HUES48 (cell line): Measurements from ENCODE around the gene NPC2.

ENCODE experiments used
- H3K27ac ChIP-seq: one replicate; pipeline ENCODE4 v1.7.0; 2013; ENCODE audit warnings: low read depth, low read length, inconsistent platforms
- H3K27me3 ChIP-seq: 2 replicates; pipeline ENCODE4 v1.6.1; 2013; ENCODE audit warnings: mild to moderate bottlenecking, low read length; ENCODE audit not compliant: control insufficient read depth, insufficient read depth
- H3K36me3 ChIP-seq: 2 replicates; pipeline ENCODE4 v1.6.1; 2013; ENCODE audit warnings: low read length; ENCODE audit not compliant: control insufficient read depth, insufficient read depth
- H3K4me1 ChIP-seq: 2 replicates; pipeline ENCODE4 v1.6.1; 2013; ENCODE audit warnings: mild to moderate bottlenecking, low read length; ENCODE audit not compliant: control insufficient read depth, insufficient read depth
- H3K4me3 ChIP-seq: 2 replicates; pipeline ENCODE4 v1.5.1; 2013; ENCODE audit warnings: mild to moderate bottlenecking, low read depth, low read length
- H3K9ac ChIP-seq: 2 replicates; pipeline ENCODE4 v1.6.1; 2013; ENCODE audit warnings: mild to moderate bottlenecking, low read depth, low read length, moderate library complexity
- H3K9me3 ChIP-seq: 2 replicates; pipeline ENCODE4 v1.6.1; 2013; ENCODE audit warnings: low read length; ENCODE audit not compliant: control insufficient read depth, insufficient read depth

Gene NPC2

DNA sequence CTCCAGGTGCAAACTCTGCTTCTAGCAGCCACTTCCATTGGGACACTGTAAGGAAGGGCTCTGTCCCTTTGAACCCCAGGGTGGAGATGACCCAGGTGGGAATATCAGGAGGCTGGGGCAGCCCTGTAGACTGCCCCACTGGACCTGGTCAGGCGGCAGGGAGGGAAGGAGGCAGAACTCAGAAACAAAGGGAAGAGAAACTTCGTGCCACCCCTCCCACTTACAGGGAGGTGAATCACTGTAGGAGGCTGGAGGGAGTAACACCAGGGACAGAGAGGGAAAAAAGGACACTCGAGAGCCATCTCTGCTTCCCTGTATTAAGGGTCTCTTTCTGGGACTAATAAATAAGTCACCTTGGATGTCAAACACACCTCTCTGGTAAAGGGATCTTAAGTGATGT lies 37.9 kb upstream of the NPC2 start:
- Histone ChIP-seq H3K27me3 (no peaks in the 10 kb centered on the region), H3K36me3 (no peaks in the 10 kb centered on the region), H3K27ac (no peak overlapping the region), H3K4me1 (no peaks in the 10 kb centered on the region), H3K9me3 (no peaks in the 10 kb centered on the region), H3K4me3 (no peak overlapping the region), H3K9ac (no peak overlapping the region)

DNA sequence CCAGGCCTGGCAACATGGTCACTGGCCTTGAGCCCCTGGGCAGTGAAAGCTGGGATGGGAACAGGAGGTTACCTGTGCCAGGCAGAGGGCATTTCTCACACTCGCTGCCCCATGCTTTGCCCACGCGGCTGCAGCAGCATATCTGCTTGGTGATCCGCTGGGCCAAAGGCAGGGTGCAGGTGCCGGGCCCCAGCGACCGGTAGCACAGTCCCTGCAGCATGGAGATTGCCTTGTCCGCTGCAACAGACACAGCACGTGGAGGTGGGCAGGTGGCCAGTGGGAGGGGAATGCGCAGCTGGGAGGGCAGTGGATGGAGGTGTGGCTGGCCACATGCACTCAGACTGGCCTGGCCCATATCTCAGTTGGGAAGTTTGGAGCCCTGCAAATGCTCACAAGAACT lies 35.8 kb upstream of the NPC2 start:
- no peak overlapping the region for H3K9ac ChIP-seq
- no peaks in the 10 kb centered on the region for H3K36me3 ChIP-seq
- H3K27ac ChIP-seq: no peak overlapping the region
- no peaks in the 10 kb centered on the region for H3K9me3 ChIP-seq
- H3K4me3 ChIP-seq: no peak overlapping the region
- H3K4me1 ChIP-seq: no peaks in the 10 kb centered on the region
- no peaks in the 10 kb centered on the region for H3K27me3 ChIP-seq

DNA sequence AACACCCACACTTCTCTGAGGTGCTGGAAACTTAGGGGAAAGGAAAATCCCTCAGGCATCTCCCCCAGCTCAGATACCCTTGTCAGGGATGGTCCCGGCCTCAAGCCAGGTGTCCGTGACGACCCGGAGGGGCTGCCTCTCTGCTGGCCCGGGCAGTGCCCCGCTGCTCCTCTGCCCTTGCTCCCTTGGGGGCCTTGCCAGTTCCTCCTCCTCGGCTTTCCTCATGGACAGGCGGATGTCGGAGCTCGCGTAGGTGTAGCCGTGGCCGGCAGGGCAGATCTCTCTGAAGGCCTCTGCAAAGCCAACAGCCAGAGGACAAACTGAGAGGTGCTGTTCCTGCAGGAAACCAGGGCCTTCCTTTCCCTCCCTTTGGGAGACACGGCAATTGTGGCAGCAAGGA lies 35.3 kb upstream of the NPC2 start:
- H3K9ac ChIP-seq: no peak overlapping the region
- H3K36me3 ChIP-seq: no peaks in the 10 kb centered on the region
- no peaks in the 10 kb centered on the region for H3K9me3 ChIP-seq
- no peaks in the 10 kb centered on the region for H3K4me1 ChIP-seq
- no peak overlapping the region for H3K27ac ChIP-seq
- H3K27me3 ChIP-seq: no peaks in the 10 kb centered on the region
- H3K4me3 ChIP-seq: no peak overlapping the region

DNA sequence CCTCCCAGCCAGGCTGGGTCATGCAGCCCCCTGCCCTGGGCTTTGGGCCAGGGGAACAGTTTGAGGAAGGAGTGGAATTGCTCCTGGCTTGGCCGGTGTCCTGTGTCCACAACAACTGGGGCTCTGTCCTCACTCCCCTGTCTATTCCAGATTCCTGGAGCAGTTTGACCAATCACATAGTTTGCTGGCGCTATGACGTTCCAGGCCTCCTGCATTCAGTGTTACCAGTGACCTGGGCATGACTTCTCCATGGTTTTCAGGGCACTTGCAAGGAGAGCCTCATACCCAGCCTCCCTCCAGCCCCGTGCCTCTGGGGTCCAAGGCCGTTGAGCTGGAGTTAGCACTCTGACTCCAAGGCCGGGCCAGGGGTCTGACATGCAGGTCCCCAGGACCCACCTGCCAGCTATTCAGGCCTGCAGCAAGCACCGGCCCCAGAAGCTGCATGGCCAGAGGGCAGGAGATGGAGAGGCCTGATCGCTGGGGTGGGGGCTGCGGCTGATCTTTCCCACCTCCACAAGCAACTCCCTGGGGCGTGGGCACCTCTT lies 34.7 kb upstream of the NPC2 start:
- no peak overlapping the region for H3K9ac ChIP-seq
- H3K27me3 ChIP-seq: no peaks in the 10 kb centered on the region
- no peaks in the 10 kb centered on the region for H3K36me3 ChIP-seq
- H3K9me3 ChIP-seq: no peaks in the 10 kb centered on the region
- H3K4me3 ChIP-seq: no peak overlapping the region
- no peak overlapping the region for H3K27ac ChIP-seq
- no peaks in the 10 kb centered on the region for H3K4me1 ChIP-seq

DNA sequence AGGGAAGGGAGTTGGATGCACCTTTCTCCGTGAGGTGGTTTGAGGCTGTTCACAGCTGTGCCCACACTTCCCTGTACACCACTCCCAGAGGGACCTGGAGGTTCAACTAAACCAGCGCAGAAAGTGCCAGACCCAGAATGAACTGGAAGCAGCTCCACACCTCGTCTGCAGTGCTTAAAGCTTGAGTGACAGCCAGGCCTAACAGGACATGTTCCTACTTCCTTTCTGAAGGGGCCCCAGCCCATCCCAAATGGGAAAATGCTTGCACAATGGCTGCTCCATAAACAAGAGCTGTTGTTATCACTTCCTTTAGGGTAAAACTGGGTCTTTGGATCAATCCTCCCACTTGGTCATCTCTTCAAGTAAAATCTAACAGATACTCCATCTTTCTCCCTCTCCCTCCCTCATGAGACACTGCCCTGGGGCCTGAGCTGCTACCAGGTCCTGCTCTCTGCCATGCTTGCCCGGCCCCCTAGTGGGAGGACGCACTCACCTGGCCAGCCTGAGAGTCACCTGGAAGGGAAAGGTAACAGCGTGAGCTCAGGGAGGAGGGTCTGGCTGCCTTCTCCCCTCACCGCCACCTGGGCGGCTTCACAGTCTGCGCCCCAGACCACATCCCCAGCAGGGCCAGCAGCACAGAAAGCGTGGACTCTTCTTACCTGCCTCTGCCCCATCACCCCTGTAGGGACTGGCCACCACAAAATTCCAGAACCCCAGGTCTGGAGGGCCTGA lies 33.9 kb upstream of the NPC2 start:
- Histone ChIP-seq H3K4me3 (no peak overlapping the region), H3K27ac (no peak overlapping the region), H3K27me3 (no peaks in the 10 kb centered on the region), H3K9ac (no peak overlapping the region), H3K9me3 (no peaks in the 10 kb centered on the region), H3K36me3 (no peaks in the 10 kb centered on the region), H3K4me1 (no peaks in the 10 kb centered on the region)

DNA sequence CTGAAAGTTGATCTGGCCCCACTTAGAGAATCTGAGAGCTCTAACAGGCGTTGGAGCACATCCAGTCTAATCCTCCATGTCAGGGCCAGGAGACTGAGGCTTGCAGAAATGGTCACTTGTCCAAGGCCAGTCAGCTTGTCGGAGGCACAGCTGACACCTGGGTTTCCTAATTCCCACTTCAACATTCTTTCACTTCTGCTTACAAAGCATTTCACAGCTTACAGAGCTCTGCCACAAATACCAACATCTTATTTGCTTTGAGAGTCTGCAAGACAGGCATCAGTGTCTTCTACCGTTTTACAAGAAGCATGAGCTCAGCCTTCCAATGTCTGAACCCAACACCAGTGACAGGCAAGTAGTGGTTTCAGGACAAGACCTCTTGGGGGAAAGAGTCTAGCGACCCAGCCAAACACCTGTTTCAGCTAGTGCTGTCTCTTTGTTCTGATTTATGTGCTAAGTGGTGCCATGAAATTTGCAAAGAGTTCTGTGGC lies 32.3 kb upstream of the NPC2 start:
- H3K9ac ChIP-seq: no peak overlapping the region
- H3K4me1 ChIP-seq: no peaks in the 10 kb centered on the region
- no peaks in the 10 kb centered on the region for H3K27me3 ChIP-seq
- no peaks in the 10 kb centered on the region for H3K36me3 ChIP-seq
- no peak overlapping the region for H3K4me3 ChIP-seq
- H3K27ac ChIP-seq: no peak overlapping the region
- no peaks in the 10 kb centered on the region for H3K9me3 ChIP-seq

DNA sequence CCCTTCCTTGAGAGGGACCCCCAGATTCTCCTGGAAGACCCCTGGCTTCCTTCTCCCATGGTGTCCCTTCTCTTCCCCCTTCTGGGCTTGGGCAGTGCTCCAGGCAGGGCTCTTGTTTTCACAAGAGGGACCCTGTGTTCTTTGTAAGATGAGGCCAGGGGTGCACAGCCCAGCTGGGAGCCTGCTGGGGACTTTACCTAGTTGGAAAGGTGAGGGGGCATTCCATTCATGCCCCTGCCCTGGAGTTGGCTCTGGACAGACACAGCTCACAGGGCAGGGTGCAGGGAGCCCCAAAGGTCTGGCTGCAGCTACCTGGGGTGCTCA lies 31.7 kb upstream of the NPC2 start:
- Histone ChIP-seq H3K27me3 (no peaks in the 10 kb centered on the region), H3K4me3 (no peak overlapping the region), H3K4me1 (no peaks in the 10 kb centered on the region), H3K9me3 (no peaks in the 10 kb centered on the region), H3K27ac (no peak overlapping the region), H3K9ac (no peak overlapping the region), H3K36me3 (no peaks in the 10 kb centered on the region)

DNA sequence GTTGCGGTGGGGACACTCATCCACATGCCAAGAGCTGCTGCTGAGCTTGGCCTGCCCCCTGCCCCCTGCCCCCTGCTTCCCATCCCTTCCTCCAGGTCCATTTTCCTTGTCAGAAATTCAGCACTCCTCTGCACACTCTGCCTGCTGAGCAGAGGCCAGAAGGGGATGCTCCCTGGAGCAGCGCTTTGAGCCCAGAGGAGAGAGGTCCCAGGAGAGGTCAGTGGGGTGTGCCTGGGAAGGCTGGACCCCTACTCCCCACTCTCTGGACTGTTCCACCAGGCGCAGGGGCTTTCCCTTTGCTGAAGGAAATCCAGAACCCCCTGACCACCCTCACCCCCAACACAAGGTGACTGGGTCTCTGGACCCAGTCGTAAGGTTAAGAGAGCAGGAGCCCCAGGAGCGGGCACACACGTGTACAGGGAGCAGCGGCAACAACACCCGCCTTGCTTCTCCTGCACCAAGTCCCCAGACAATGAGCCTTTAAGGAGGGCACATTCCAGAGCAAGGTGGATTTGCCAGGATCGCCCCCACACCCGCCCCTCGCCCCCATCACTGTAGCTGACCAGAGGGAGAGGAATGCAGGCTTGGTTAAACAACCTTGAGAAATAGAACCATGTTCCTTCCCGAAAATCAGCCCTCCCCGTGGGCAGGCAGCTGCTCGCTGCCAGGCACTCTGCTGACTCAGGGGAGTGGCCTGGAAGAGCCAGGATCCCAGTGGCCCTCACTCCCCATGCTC lies 31.1 kb upstream of the NPC2 start:
- Histone ChIP-seq H3K4me1 (no peaks in the 10 kb centered on the region), H3K27ac (no peak overlapping the region), H3K4me3 (no peak overlapping the region), H3K9me3 (no peaks in the 10 kb centered on the region), H3K36me3 (no peaks in the 10 kb centered on the region), H3K9ac (no peak overlapping the region), H3K27me3 (no peaks in the 10 kb centered on the region)

DNA sequence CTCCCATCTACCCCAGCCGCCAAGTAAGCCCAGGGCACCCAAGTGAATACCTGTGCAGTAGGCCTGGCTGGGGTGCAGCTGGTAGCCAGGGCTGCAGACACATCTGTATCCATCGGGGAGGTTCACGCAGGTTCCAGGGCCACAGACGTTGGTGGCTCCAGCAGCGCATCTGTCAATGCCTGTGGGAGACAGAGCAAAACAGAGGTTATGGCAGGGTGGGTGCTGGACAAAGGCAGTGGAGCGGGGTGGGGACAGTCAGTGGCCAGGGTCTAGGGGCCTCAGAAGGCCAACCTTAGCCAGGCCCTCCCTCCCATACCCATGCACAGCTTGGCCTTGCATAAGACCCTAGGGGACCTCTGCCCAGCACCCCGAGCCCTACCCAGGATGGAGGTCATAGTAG lies 29.6 kb upstream of the NPC2 start:
- no peak overlapping the region for H3K27ac ChIP-seq
- no peaks in the 10 kb centered on the region for H3K36me3 ChIP-seq
- no peak overlapping the region for H3K9ac ChIP-seq
- H3K9me3 ChIP-seq: no peaks in the 10 kb centered on the region
- no peaks in the 10 kb centered on the region for H3K4me1 ChIP-seq
- no peaks in the 10 kb centered on the region for H3K27me3 ChIP-seq
- H3K4me3 ChIP-seq: no peak overlapping the region

DNA sequence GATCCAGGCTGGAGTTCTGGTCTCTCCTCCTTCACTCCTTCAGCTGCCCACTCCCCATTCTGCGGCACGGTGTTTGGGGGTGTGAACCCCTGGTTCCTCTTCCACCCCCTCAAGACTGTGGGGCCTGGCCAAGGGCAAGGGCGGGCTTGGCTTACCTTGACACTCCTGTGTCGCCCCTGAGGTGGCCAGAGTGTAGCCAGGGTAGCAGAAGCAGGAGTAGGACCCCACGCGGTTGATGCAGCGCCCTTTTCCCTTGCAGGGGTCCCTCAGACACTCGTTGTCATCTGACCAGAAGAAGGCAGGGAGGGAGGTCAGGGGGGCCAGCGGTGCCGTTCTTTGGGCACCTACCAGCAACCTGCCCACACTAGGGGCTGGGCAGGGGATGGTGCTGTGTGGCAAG lies 28.7 kb upstream of the NPC2 start:
- no peak overlapping the region for H3K4me3 ChIP-seq
- no peaks in the 10 kb centered on the region for H3K27me3 ChIP-seq
- no peak overlapping the region for H3K9ac ChIP-seq
- H3K4me1 ChIP-seq: peaks cover 3% of the 10 kb centered on the region; the same call in 1 of the 2 replicates
- H3K9me3 ChIP-seq: no peaks in the 10 kb centered on the region
- no peak overlapping the region for H3K27ac ChIP-seq
- no peaks in the 10 kb centered on the region for H3K36me3 ChIP-seq

DNA sequence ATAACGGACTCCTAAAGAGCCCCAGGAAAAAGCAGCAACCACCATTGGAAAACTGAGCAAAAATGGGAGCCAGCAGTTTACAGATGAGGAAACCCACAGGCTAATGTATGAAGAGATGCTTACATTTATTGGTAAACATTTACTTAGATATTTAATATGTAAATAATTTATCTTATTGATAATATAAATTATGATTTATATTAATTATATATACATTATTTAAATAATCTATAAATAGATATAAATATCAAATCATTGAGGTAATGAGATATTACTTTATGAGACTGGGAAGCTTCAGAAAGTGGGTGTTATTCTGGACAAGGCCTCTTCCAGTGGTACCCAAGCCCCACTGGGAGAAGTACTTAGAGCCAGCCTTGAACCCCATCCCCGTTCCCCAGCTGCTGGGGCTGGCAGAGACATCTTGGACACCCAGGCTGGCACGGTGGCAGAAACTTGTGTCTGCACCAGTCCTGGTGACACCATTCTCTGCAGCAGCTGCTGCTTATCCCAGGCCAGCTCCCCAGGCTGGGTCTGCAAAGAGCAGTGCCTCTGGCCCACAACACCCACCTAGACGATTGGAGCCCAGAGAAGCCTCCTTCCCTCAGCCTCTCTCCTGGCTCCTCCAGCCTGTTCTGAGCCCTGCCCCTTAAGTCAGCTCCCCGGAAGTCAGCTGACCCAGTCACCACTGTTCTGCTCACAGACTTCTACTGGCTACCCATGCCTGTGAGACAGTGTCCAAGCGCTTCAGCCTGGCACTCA lies 26.4 kb upstream of the NPC2 start:
- H3K36me3 ChIP-seq: no peaks in the 10 kb centered on the region
- no peak overlapping the region for H3K9ac ChIP-seq
- no peak overlapping the region for H3K4me3 ChIP-seq
- no peak overlapping the region for H3K27ac ChIP-seq
- H3K4me1 ChIP-seq: peaks cover 4% of the 10 kb centered on the region; the same call in 1 of the 2 replicates
- no peaks in the 10 kb centered on the region for H3K9me3 ChIP-seq
- no peaks in the 10 kb centered on the region for H3K27me3 ChIP-seq
